Measurements from ENCODE around the gene THAP10.

Gene THAP10

GRCh38 chr15:70856177-70856883 lies 35.9 kb downstream of the THAP10 start:
- TF ChIP-seq, protein P1, sequence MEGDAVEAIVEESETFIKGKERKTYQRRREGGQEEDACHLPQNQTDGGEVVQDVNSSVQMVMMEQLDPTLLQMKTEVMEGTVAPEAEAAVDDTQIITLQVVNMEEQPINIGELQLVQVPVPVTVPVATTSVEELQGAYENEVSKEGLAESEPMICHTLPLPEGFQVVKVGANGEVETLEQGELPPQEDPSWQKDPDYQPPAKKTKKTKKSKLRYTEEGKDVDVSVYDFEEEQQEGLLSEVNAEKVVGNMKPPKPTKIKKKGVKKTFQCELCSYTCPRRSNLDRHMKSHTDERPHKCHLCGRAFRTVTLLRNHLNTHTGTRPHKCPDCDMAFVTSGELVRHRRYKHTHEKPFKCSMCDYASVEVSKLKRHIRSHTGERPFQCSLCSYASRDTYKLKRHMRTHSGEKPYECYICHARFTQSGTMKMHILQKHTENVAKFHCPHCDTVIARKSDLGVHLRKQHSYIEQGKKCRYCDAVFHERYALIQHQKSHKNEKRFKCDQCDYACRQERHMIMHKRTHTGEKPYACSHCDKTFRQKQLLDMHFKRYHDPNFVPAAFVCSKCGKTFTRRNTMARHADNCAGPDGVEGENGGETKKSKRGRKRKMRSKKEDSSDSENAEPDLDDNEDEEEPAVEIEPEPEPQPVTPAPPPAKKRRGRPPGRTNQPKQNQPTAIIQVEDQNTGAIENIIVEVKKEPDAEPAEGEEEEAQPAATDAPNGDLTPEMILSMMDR (conservative IDR thresholded peaks at IDR 0.05) = no peak
- TF ChIP-seq ZFX (IDR thresholded peaks at IDR 0.05) = no peak
- no peak overlapping the region for H3K27ac ChIP-seq

- TF ChIP-seq, protein P1 (conservative IDR thresholded peaks at IDR 0.05) = no peak
- TF ChIP-seq ZFX (IDR thresholded peaks at IDR 0.05) = no peak
- H3K27ac ChIP-seq = no peak overlapping the region
These were observed 36.5 kb downstream of the THAP10 start for GRCh38 chr15:70855764-70856163.

DNA sequence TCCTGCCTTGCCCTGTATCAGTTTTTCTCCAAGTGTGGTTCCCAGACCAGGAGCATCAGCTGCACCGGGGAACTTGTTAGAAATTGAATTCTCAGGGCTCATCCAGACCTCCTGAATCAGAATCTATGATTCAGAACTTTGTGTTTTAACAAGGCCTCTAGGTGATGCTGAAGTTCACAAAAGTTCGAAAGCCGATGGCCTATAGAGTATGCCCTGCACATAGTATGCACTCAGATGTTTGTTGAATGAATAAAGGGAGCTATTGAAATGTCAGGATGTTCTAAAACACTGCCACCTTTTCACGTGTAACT lies 37.6 kb downstream of the THAP10 start:
- H3K27ac ChIP-seq = no peak overlapping the region
- TF ChIP-seq ZFX (IDR thresholded peaks at IDR 0.05) = no peak
- TF ChIP-seq, protein P1 (conservative IDR thresholded peaks at IDR 0.05) = no peak; the same call in 1 of the 2 replicates

DNA sequence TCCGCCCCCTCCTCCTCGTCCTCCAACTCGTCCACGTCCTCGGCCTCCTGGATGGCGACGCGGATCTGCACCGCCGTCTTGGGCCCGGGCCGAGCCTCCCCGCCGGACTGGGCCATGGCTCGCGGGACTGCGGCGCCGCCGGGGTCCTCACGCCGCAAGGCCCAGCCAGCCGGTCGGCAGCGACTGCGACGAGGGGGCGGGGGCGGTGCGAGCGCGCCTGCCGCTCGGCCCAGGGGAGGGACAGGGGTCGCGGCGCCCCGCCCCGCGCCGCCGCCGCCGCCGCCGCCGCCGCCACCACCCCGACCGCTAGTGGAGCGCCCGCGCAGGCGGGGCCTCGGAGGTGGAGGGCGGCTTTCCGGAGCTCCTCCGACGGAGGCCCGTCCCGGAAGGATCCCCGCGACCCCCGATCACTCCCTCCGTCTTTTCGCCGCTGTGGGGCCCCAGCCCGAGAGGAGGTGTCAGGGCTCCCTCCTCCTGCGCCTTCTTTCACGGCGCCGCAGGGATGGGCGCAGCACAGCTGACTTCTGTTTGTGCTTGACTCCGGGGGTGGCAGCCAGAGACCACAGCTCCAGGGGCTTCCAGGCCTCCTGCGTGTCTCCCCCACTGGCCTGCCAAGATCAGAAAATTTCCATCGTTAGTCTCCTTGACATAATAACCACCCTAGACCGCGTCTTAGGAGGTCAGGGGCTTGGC lies 38.1 kb downstream of the THAP10 start, which contains the start of gene LARP6:
Gene LARP6, minus strand, starts transcription at position 185 of the 693 bp plus-strand sequence. Its CDS starts 69 bp downstream, at position 116.
- peak within 1 kb of the TSS; percentile 45 for H3K27ac ChIP-seq
- peak; percentile 80; the same call in 1 of the 2 replicates for TF ChIP-seq ZFX (IDR thresholded peaks at IDR 0.05)
- TF ChIP-seq, protein P1 (conservative IDR thresholded peaks at IDR 0.05) = no peak

- H3K27ac ChIP-seq = peak overlapping the region; percentile 45
- TF ChIP-seq, protein P1 (conservative IDR thresholded peaks at IDR 0.05) = no peak
- no peak; the same call in 1 of the 2 replicates for TF ChIP-seq ZFX (IDR thresholded peaks at IDR 0.05)
These were observed 38.8 kb downstream of the THAP10 start for GRCh38 chr15:70853318-70853972.

GRCh38 chr15:70852501-70853317 lies 39.5 kb downstream of the THAP10 start:
- no peak overlapping the region for H3K27ac ChIP-seq
- no peak for TF ChIP-seq ZFX (IDR thresholded peaks at IDR 0.05)
- TF ChIP-seq, protein P1 (conservative IDR thresholded peaks at IDR 0.05) = no peak
